Activated CD4-positive, alpha-beta T cell treated with anti-CD3 and anti-CD28 coated beads for 24 hours (primary cell): ENCODE measurements around the gene ARPC5L.
"Not testable (repeated sequence)": the region's sequence is repeated elsewhere in the genome, so short reads cannot be mapped to it uniquely, and the experiment has no call there.

Experiments used
- DNase-seq, 2 donors: peaks; one replicate each; pipeline ENCODE4 v3.0.0-alpha.2; 2020; ENCODE audit warnings: low read depth in 2 of 2

Gene ARPC5L

GRCh38 chr9:124894035-124894740, 32.3 kb downstream of the ARPC5L start:
- DNase-seq, result no peak

DNA sequence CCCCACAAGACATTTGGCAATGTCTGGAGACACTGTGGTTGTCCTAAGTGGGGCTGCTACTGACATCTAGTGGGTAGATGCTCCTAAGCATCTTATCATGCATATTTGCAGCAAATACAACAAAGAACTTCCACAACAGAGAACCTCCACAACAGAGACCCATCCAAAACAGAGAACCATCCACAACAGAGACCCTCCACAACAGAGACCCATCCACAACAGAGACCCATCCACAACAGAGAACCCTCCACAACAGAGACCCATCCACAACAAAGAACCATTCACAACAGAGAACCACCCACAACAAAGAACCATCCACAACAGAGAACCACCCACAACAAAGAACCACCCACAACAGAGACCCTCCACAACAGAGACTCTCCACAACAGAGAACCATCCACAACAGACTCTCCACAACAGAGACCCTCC, 32.8 kb downstream of the ARPC5L start:
- no peak for DNase-seq

- no peak for DNase-seq
Observed at GRCh38 chr9:124897570-124898460, 35.9 kb downstream of the ARPC5L start.

- DNase-seq, result no peak
Observed at GRCh38 chr9:124899845-124900244, 37.9 kb downstream of the ARPC5L start.

DNA sequence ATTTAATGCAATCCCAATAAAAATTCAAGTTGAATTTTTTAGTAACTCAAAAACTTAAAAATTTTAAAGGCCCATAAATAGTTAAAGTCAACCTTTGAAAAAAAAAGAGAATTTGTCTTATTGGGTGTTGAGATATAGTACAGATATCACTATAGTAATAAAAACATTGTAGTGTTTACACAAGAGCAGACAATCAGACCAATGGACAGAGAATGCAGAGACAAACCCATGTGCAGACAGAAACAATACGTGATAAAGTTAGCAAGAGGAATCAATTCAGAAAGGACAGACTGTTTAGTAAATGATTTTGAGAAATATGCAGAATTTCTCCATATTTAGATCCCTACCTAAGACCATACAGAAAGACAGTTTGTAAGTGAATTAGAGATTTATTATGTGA, 45.0 kb downstream of the ARPC5L start:
- DNase-seq, result no peak

GRCh38 chr9:124908098-124908497, 46.2 kb downstream of the ARPC5L start:
- no peak for DNase-seq

GRCh38 chr9:124911766-124912165, 49.8 kb downstream of the ARPC5L start:
- DNase-seq, result no peak

DNA sequence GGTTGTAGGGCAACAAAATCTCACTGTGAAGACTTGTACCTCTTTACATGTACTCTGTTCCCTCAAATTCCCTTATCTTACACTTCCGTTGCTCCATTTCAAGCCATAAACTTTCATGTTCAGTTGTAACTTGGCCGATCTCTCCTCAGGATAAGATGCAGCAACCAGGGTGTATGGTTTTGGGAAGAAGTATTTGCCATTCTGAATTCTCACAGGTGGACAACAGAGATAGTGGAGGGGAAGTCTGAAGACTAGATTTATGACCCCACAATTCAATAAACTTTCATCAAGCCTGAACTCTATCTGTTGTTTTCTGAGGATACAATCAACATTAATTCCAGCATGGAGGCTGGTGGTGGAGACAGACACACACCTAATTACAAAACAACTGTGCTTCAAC, 51.4 kb downstream of the ARPC5L start:
- DNase-seq, result no peak

DNA sequence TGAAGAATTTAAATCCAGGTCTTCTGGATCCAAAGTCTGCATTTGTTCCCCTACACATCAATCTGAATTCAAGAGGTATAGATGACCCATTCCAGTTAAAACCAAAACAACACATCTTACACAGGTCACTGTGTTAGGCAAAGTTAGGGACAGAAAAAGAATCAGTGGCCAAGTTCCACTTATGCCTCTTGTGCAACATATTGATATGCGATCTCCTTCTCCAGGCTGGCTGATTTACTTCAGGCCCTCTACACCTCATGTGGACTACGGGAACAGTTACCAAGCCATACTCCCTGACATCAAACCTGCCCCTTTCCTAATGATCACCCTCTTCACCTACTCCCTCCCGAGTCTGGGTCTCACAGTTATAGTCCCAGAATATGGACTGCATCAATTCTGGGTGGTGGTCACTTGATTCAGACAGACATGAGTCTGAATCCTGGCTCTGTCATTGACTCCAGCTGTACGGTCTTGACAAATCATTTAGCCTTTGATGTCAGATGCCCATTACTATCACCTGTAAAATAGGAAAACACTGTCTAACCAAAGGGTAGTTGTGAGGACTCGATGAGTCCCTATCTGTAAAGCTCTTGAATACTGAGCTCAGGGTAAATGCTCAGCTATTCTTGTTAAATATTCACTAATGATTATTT, 52.9 kb downstream of the ARPC5L start:
- no peak for DNase-seq

GRCh38 chr9:124920394-124920793, 58.5 kb downstream of the ARPC5L start:
- not testable (repeated sequence) for DNase-seq
